Testis (tissue), 3 donors: Measurements from ENCODE around the gene LIPM. TPM values are rescaled to one million over a fixed set of nuclear protein-coding genes. Genes with fewer than 3 reads are reported as not detected.

Experiments
- DNase-seq: peaks from one replicate; pipeline ENCODE4 v3.0.0-alpha.2; 2019
- H3K27ac ChIP-seq, 2 donors: fragments of 200-600 bp; sonication (generic); one replicate each; pipeline ENCODE4 v1.5.1; 2019
- H3K27me3 ChIP-seq: fragments of 200-600 bp; sonication (generic); one replicate; pipeline ENCODE4 v1.5.1; 2019
- H3K36me3 ChIP-seq: fragments of 200-600 bp; sonication (generic); one replicate; pipeline ENCODE4 v1.5.1; 2017; ENCODE audit warnings: low read depth; ENCODE audit errors: missing control alignments
- H3K4me1 ChIP-seq: fragments of 200-600 bp; sonication (generic); one replicate; pipeline ENCODE4 v1.5.1; 2019
- H3K4me3 ChIP-seq, 2 donors: fragments of 200-600 bp; sonication (generic); one replicate each; pipeline ENCODE4 v1.5.1; 2017 to 2019
- H3K9me3 ChIP-seq: fragments of 200-600 bp; sonication (generic); one replicate; pipeline ENCODE4 v1.5.1; 2017
- POLR2A ChIP-seq: fragments of 450-650 bp; IDR thresholded peaks from one replicate; pipeline ENCODE4 v1.6.1; 2017; ENCODE audit warnings: antibody characterized with exemption, mild to moderate bottlenecking, moderate library complexity
- WGBS, 2 donors: methylation state at CpG; one replicate each; pipeline ENCODE4 v1.1.5; 2018; 5-methylcytosine and 5-hydroxymethylcytosine counted together
- intact Hi-C: fragments of 100-400 bp; cut with DNase I; formaldehyde crosslinking; loops from one replicate; pipeline ENCODE4 v1.15.1; 2023; ENCODE audit warnings: low total_unique reads
- polyA plus RNA-seq: library from polyadenylated mRNA; stranded (reverse); fragments of 350-450 nt; fragmentation: Illumina TruSeq; extraction: RNeasy Lipid Tissue Mini Kit (QIAGEN cat#74804); gene quantifications from one replicate; pipeline ENCODE4 v1.2.3, GENCODE V29; 2014; ENCODE audit warnings: low read depth, low replicate concordance; ENCODE audit not compliant: insufficient read depth
- total RNA-seq, 2 donors: library from RNA; depleted of rRNA; stranded (reverse); fragments of >200 nt; gene quantifications; one replicate each; pipeline ENCODE4 v1.2.3, GENCODE V29; 2016
- TF ChIP-seq, protein P1 (sequence below), 3 experiments: fragments of 450-650 bp in 2 of 3; fragments of 200-600 bp in 1 of 3; sonication (generic) in 1 of 3; IDR thresholded peaks; one replicate each; pipeline ENCODE4 v1.5.1; 2016 to 2019; ENCODE audit warnings: antibody characterized with exemption in 3 of 3, mild to moderate bottlenecking in 2 of 3, moderate library complexity in 1 of 3

The LIPM gene
- total and polyA plus RNA-seq, 3 donors from 2014 or later = not detected

DNA sequence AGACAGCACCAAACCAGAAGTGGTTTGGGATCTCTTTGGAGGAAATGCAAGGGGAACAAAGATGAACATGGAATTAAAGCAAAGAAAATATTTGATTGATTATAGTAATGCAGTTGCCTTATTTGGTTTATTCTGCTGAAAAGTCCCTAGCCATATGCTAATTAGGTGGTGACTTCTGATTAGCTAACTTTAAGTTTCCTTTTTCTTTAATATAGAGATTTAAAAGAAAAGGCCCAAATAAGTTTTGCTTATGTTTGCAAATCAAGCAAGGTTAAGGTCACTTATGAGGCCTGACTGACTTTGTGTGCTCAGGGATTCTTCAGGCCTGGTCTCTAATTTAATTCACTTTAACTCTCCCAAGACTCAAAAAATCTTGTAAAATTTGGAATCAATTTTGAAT is 55.3 kb downstream of the LIPM start:
- Histone ChIP-seq H3K4me1 (no peaks in the 10 kb centered on the region), H3K9me3 (no peaks in the 10 kb centered on the region), H3K27ac (no peak overlapping the region), H3K27me3 (no peaks in the 10 kb centered on the region), H3K36me3 (no peaks in the 10 kb centered on the region), H3K4me3 (no peak overlapping the region)
- intact Hi-C loops = no loop called here
- no peak for TF ChIP-seq POLR2A
- TF ChIP-seq, protein P1, sequence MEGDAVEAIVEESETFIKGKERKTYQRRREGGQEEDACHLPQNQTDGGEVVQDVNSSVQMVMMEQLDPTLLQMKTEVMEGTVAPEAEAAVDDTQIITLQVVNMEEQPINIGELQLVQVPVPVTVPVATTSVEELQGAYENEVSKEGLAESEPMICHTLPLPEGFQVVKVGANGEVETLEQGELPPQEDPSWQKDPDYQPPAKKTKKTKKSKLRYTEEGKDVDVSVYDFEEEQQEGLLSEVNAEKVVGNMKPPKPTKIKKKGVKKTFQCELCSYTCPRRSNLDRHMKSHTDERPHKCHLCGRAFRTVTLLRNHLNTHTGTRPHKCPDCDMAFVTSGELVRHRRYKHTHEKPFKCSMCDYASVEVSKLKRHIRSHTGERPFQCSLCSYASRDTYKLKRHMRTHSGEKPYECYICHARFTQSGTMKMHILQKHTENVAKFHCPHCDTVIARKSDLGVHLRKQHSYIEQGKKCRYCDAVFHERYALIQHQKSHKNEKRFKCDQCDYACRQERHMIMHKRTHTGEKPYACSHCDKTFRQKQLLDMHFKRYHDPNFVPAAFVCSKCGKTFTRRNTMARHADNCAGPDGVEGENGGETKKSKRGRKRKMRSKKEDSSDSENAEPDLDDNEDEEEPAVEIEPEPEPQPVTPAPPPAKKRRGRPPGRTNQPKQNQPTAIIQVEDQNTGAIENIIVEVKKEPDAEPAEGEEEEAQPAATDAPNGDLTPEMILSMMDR (IDR thresholded peaks at IDR 0.05) = no peak
- no peak for DNase-seq

DNA sequence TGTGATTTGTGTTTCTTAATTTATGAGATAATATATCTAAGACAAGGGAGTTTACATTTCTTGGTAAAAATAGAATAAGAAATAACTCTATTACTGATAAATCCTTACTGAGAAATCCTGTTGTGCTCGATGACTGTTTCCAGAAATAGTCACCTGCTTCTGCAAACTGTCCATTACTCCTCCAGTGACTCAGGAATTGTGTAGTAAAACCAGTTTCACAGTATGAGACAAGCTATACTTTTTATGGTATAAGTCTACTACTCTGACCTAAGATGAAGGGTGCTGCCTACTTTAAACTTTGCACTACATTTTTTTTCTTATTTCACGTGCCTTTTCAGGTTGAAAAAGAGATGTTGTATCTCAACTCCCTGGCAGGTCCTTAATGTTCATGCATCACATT is 56.0 kb downstream of the LIPM start:
- no peaks in the 10 kb centered on the region for H3K36me3 ChIP-seq
- H3K4me1 ChIP-seq = no peaks in the 10 kb centered on the region
- TF ChIP-seq, protein P1 (IDR thresholded peaks at IDR 0.05) = no peak
- TF ChIP-seq POLR2A = no peak
- no peaks in the 10 kb centered on the region for H3K9me3 ChIP-seq
- no peak overlapping the region for H3K27ac ChIP-seq
- no peak overlapping the region for H3K4me3 ChIP-seq
- intact Hi-C loops = no loop called here
- H3K27me3 ChIP-seq = no peaks in the 10 kb centered on the region
- WGBS, 2 donors = 60 to 63% methylated on average over 2 of the region's 2 CpGs
- DNase-seq = no peak

DNA sequence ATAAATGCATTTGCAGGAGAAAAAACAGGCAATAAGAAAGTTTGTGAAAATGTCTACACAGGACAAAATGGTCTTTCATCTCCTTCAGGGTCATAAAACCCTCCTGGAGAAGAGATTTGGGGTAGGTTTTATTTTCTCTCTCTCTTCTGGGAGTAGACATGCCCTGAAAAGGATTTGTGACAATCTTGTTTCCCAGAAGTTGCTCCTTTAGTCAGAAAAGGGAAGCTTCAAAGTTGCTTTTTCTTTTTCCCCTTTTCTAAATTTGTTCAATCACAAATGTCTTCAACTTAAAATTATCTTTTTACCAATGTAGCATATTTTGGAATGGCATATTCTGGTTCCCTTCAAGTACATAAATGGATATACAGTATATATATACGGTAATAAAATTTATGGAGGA is 58.5 kb downstream of the LIPM start:
- no peak for DNase-seq
- Histone ChIP-seq H3K4me1 (no peaks in the 10 kb centered on the region), H3K9me3 (no peaks in the 10 kb centered on the region), H3K36me3 (no peaks in the 10 kb centered on the region), H3K27me3 (no peaks in the 10 kb centered on the region), H3K4me3 (no peak overlapping the region), H3K27ac (no peak overlapping the region)
- intact Hi-C loops = no loop called here
- WGBS, 2 donors = 0 to 86% methylated on average over 1 of the region's 1 CpG
- TF ChIP-seq POLR2A = no peak
- TF ChIP-seq, protein P1 (IDR thresholded peaks at IDR 0.05) = no peak

DNA sequence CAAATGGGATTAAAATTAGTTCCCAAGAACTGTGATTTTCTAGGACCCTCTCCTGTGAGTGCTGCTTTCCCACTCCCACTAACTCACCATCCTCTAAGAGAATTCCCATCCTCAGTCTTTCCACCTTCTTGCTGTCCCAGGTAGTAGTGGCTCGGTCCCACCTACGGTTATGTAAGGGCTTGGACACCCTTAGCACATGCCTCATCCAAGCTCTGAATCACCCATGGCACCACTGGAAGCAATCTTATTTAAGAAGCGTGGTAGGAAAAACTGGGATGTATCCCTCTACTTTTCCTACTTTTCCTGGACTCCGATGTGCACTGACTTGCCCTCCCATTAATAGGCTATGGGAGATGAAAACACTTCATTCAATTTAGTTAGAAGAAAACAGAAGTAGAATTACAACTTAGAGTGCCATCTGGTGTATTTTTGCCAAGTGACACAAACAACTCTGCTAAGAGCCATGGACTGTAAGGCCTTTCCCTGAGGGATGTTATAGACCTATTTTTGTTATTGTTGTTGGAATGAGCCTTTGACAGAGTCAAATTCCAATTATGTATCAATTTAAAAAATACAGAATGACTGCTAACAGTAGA is 62.8 kb downstream of the LIPM start:
- H3K4me3 ChIP-seq = no peak overlapping the region
- intact Hi-C loops = no loop called here
- WGBS, 2 donors = 94 to 97% methylated on average over 4 of the region's 4 CpGs
- H3K9me3 ChIP-seq = no peaks in the 10 kb centered on the region
- no peak overlapping the region for H3K27ac ChIP-seq
- no peaks in the 10 kb centered on the region for H3K27me3 ChIP-seq
- DNase-seq = no peak
- H3K4me1 ChIP-seq = no peaks in the 10 kb centered on the region
- H3K36me3 ChIP-seq = no peaks in the 10 kb centered on the region
- TF ChIP-seq, protein P1 (IDR thresholded peaks at IDR 0.05) = no peak
- no peak for TF ChIP-seq POLR2A

DNA sequence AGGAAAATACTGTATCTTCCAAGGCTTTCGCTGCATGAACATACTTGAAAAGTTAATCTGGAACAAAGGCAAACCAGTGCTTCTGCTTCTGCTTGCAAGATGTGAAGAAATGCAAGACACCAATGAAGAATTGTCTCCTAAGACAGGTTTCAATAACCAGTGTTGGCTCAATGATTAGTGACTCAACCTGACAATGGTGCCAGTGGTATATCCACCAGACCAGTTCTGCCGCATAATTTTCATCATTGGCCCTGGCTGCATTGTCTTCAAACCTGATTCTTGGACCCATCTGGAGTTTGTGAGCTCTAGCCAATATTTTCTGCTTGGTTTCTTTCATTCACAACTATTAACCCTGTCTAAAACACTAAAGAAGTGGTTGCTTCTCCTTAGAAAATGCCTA is 63.9 kb downstream of the LIPM start:
- Histone ChIP-seq H3K27ac (no peak overlapping the region), H3K27me3 (no peaks in the 10 kb centered on the region), H3K4me3 (no peak overlapping the region), H3K36me3 (no peaks in the 10 kb centered on the region), H3K4me1 (no peaks in the 10 kb centered on the region), H3K9me3 (no peaks in the 10 kb centered on the region)
- DNase-seq = no peak
- TF ChIP-seq POLR2A = no peak
- TF ChIP-seq, protein P1 (IDR thresholded peaks at IDR 0.05) = no peak
- intact Hi-C loops = no loop called here
- whole genome bisulfite sequencing, 2 donors = 91 to 93% methylated on average over 2 of the region's 2 CpGs
